ENCODE measurements around the gene ADD1. TPM values are rescaled to one million over a fixed set of nuclear protein-coding genes. Genes with fewer than 3 reads are reported as not detected.

The ADD1 gene
- total and polyA plus RNA-seq, 2 experiments from 2014 or later, result 230 to 274 TPM

DNA sequence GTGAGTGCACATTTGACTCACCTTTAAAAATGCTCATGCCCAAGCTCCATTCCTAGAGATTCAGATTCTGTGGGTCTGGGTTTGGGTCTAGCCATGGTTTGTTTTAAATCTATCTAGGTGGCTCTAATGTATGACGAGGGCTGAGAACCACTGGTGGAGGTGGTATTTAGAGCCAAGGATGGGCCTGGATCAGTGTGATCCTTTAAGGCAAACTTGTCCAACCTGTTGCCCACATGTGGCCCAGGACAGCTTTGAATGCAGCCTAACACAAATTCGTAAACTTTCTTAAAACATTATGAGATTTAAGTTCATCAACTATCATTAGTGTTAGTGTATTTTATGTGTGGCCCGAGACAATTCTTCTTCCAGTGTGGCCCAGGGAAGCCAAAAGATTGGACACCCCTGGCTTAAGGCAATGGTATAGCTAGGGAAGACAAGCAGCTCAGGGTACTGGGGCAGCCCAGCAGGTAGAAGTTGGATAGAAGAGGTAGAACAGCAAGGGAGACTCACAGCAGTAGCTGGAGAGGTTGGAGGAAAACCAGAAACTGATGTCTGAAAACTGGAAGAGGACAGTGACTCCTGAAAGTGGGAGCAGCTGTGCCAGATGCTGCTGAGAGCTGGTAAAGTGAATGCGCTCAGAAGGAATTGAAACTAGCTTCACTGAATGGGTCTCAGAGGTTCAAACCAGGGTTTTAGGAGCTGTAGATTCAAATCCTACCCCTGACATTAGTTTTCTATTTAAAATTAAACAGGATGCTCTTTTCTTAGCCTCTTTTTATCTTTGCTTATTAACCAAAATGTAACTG, 18.2 kb downstream of the ADD1 start:
- Histone ChIP-seq H3K27me3 (no peaks in the 10 kb centered on the region), H3K9me3 (ENCODE audit: low read depth) (no peaks in the 10 kb centered on the region), H3K27ac (peak overlapping the region; percentile 94), H3K4me1 (ENCODE audit: low read depth) (peaks cover 63% of the 10 kb centered on the region), H3K4me3 (no peak overlapping the region), H3K36me3 (no peaks in the 10 kb centered on the region)
- no peak for DNase-seq (ENCODE audit: low read depth in 1 of 2, low spot score in 1 of 2)
- TF ChIP-seq, protein P1, sequence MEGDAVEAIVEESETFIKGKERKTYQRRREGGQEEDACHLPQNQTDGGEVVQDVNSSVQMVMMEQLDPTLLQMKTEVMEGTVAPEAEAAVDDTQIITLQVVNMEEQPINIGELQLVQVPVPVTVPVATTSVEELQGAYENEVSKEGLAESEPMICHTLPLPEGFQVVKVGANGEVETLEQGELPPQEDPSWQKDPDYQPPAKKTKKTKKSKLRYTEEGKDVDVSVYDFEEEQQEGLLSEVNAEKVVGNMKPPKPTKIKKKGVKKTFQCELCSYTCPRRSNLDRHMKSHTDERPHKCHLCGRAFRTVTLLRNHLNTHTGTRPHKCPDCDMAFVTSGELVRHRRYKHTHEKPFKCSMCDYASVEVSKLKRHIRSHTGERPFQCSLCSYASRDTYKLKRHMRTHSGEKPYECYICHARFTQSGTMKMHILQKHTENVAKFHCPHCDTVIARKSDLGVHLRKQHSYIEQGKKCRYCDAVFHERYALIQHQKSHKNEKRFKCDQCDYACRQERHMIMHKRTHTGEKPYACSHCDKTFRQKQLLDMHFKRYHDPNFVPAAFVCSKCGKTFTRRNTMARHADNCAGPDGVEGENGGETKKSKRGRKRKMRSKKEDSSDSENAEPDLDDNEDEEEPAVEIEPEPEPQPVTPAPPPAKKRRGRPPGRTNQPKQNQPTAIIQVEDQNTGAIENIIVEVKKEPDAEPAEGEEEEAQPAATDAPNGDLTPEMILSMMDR (IDR thresholded peaks at IDR 0.05; ENCODE audit: low read depth, low read length), result no peak

DNA sequence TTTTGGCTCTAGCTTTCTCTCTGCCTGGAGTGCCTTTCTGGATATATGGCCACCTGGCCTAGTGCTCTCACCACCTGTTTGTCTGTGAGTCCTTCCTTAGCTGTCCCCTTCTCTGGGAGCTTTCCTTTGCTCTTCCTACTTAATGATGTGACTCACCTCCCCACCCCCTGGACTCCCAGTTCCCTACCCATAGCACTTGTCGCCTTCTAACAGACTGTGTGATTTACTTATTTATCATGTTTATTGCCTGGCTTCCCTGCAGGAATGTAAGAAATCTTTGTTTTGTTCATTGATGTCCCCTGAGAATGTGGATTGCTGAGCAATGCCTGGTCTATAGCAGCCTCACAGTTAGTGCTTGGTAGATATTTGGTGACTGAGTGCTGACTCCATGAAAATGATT, 18.9 kb downstream of the ADD1 start:
- Histone ChIP-seq H3K36me3 (no peaks in the 10 kb centered on the region), H3K4me1 (ENCODE audit: low read depth) (peaks cover 70% of the 10 kb centered on the region), H3K9me3 (ENCODE audit: low read depth) (no peaks in the 10 kb centered on the region), H3K27ac (peak overlapping the region; percentile 94), H3K27me3 (no peaks in the 10 kb centered on the region), H3K4me3 (no peak overlapping the region)
- DNase-seq (ENCODE audit: low read depth in 1 of 2, low spot score in 1 of 2), result no peak
- TF ChIP-seq, protein P1 (IDR thresholded peaks at IDR 0.05; ENCODE audit: low read depth, low read length), result no peak

DNA sequence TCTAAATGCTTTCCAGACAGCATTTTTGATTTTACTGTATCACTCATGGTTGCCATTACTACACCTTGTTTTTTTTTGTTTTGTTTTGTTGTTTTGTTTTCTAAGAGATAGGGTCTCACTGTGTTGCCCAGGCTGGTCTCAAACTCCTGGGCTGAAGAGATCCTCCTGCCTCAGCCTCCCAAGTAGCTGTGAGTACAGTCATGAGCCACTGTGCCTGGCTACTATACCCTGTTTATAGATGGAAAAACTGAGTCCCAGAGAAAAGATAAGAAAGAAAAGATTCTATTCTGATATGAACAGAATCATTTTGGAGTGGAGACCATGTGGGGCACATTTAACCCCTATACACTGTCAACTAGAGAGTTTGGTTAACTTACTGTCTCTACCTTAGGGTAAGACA, 20.0 kb downstream of the ADD1 start:
- Histone ChIP-seq H3K9me3 (ENCODE audit: low read depth) (no peaks in the 10 kb centered on the region), H3K4me3 (no peak overlapping the region), H3K36me3 (no peaks in the 10 kb centered on the region), H3K27me3 (no peaks in the 10 kb centered on the region), H3K27ac (no peak overlapping the region), H3K4me1 (ENCODE audit: low read depth) (peaks cover 82% of the 10 kb centered on the region)
- TF ChIP-seq, protein P1 (IDR thresholded peaks at IDR 0.05; ENCODE audit: low read depth, low read length), result no peak
- DNase-seq (ENCODE audit: low read depth in 1 of 2, low spot score in 1 of 2), result no peak

DNA sequence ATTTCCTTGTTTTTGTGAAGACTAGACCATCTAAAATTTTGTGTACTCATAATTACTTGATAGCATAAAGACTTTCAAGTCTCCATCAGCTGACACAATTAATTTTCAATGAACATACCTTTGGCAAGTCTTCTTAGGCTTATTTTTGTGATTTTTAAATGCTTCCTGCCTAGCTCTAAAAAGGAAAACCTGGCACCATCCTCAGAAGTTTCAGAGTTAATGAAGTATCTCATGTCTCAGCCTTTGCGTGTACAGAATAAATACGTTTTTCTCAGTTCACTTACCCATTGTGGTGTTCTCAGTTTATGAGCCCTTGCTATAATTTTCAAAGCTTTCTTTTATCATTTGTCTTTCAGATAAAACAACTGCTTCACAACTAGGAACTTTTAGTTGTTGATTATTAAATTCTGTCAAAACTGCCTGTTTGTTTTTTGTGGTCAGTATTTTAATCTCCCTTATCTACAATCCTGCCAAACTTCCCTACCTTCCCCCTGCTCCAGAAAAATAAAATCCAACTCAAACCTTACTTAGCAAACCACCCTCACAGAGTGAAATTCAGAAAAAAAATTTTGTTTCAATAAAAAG, 21.6 kb downstream of the ADD1 start:
- Histone ChIP-seq H3K36me3 (no peaks in the 10 kb centered on the region), H3K4me1 (ENCODE audit: low read depth) (peaks cover 84% of the 10 kb centered on the region), H3K4me3 (no peak overlapping the region), H3K9me3 (ENCODE audit: low read depth) (no peaks in the 10 kb centered on the region), H3K27ac (peak overlapping the region; percentile 62), H3K27me3 (no peaks in the 10 kb centered on the region)
- TF ChIP-seq, protein P1 (IDR thresholded peaks at IDR 0.05; ENCODE audit: low read depth, low read length), result no peak
- DNase-seq (ENCODE audit: low read depth in 1 of 2, low spot score in 1 of 2), result no peak

DNA sequence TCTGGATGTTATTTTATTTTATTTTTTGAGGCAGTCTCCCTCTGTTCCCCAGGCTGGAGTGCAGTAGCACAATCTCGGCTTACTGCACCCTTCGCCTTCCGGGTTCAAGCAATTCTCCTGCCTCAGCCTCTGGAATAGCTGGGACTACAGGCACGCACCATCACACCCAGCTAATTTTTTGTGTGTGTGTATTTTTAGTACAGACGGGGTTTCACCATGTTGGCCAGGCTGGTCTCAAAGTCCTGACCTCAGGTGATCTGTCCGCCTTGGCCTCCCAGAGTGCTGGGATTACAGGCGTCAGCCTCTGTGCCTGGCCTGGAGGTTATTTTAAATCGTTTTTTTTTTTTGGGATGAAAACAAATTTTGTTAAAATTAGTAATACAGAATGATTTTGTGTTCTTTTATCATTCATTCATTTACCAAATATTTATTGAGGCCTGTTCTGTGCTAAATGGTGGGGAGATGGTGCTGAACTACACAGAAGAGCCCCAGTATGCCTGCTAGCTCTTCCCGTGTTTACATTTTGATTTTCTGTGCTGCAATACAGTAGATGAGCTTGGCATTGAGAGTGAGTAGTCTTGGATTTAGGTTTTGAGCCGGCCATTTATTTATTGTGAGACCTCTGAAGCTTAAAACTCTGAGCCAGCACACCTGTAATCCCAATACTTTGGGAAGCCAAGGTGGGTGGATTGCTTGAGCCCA, 22.7 kb downstream of the ADD1 start:
- DNase-seq (ENCODE audit: low read depth in 1 of 2, low spot score in 1 of 2), result no peak
- no peaks in the 10 kb centered on the region for H3K36me3 ChIP-seq
- no peak overlapping the region for H3K4me3 ChIP-seq
- peaks cover 80% of the 10 kb centered on the region for H3K4me1 ChIP-seq (ENCODE audit: low read depth)
- H3K27me3 ChIP-seq, result no peaks in the 10 kb centered on the region
- H3K9me3 ChIP-seq (ENCODE audit: low read depth), result no peaks in the 10 kb centered on the region
- TF ChIP-seq, protein P1 (IDR thresholded peaks at IDR 0.05; ENCODE audit: low read depth, low read length), result no peak
- peak overlapping the region; percentile 68 for H3K27ac ChIP-seq
